H9 (cell line): ENCODE measurements around the gene SEMA3F. TPM values are rescaled to one million over a fixed set of nuclear protein-coding genes. Genes with fewer than 3 reads are reported as not detected.
A peak's percentile ranks its signal among the peaks of the same experiment; 100 is the strongest.

Experiments used
- DNase-seq: peaks from one replicate; pipeline ENCODE4 v3.0.0-alpha.2; 2017
- H2AFZ ChIP-seq: one replicate; pipeline ENCODE4 v1.6.1; 2013; ENCODE audit warnings: mild to moderate bottlenecking, low read length, control low read depth, moderate library complexity
- H2AK5ac ChIP-seq: 2 replicates; pipeline ENCODE4 v1.6.1; 2013; ENCODE audit warnings: low read length, control low read depth, mixed read lengths; ENCODE audit not compliant: insufficient read length
- H2BK120ac ChIP-seq: one replicate; pipeline ENCODE4 v1.6.1; 2013; ENCODE audit warnings: low read depth, mild to moderate bottlenecking, low read length, control low read depth, inconsistent platforms; ENCODE audit not compliant: poor library complexity, severe bottlenecking
- H2BK12ac ChIP-seq: 2 replicates; pipeline ENCODE4 v1.6.1; 2013; ENCODE audit warnings: low read length, control low read depth, mixed read lengths, low read depth; ENCODE audit not compliant: insufficient read length
- H2BK15ac ChIP-seq: 2 replicates; pipeline ENCODE4 v1.6.1; 2013; ENCODE audit warnings: low read depth, low read length, control low read depth
- H2BK20ac ChIP-seq: one replicate; pipeline ENCODE4 v1.6.1; 2013; ENCODE audit warnings: low read depth, mild to moderate bottlenecking, low read length, control low read depth, inconsistent platforms; ENCODE audit not compliant: poor library complexity, severe bottlenecking
- H2BK5ac ChIP-seq: 2 replicates; pipeline ENCODE4 v1.6.1; 2013; ENCODE audit warnings: low read length, control low read depth, mixed read lengths; ENCODE audit not compliant: insufficient read length
- H3K14ac ChIP-seq: 2 replicates; pipeline ENCODE4 v1.6.1; 2013; ENCODE audit warnings: low read length, control low read depth; ENCODE audit not compliant: insufficient read depth
- H3K18ac ChIP-seq: 2 replicates; pipeline ENCODE4 v1.6.1; 2013; ENCODE audit warnings: low read depth, mild to moderate bottlenecking, mixed read lengths, low read length, control low read depth; ENCODE audit not compliant: insufficient read length
- H3K23ac ChIP-seq: 2 replicates; pipeline ENCODE4 v1.6.1; 2013; ENCODE audit warnings: low read length, control low read depth, mixed read lengths, low read depth; ENCODE audit not compliant: insufficient read length
- H3K23me2 ChIP-seq: 2 replicates; pipeline ENCODE4 v1.6.1; 2013; ENCODE audit warnings: low read depth, mild to moderate bottlenecking, mixed read lengths, low read length, control low read depth; ENCODE audit not compliant: insufficient read length, poor library complexity, severe bottlenecking
- H3K27ac ChIP-seq: 2 replicates; pipeline ENCODE4 v1.5.1; 2013; ENCODE audit warnings: low read length, control low read depth, mixed read lengths, low read depth; ENCODE audit not compliant: insufficient read length
- H3K27me3 ChIP-seq: 2 replicates; pipeline ENCODE4 v1.6.1; 2013; ENCODE audit warnings: low read length, control low read depth, inconsistent platforms; ENCODE audit not compliant: insufficient read depth
- H3K4ac ChIP-seq: 2 replicates; pipeline ENCODE4 v1.6.1; 2013; ENCODE audit warnings: low read depth, mild to moderate bottlenecking, control low read depth, inconsistent platforms, low read length, moderate library complexity
- H3K4me1 ChIP-seq: 2 replicates; pipeline ENCODE4 v1.6.1; 2013; ENCODE audit warnings: low read length, control low read depth, inconsistent platforms; ENCODE audit not compliant: insufficient read depth
- H3K4me2 ChIP-seq: 2 replicates; pipeline ENCODE4 v1.6.1; 2013; ENCODE audit warnings: low read length, control low read depth, mixed read lengths; ENCODE audit not compliant: insufficient read length, insufficient read depth
- H3K56ac ChIP-seq: 2 replicates; pipeline ENCODE4 v1.6.1; 2013; ENCODE audit warnings: low read depth, mild to moderate bottlenecking, mixed read lengths, low read length, control low read depth; ENCODE audit not compliant: insufficient read length
- H3K79me1 ChIP-seq: 2 replicates; pipeline ENCODE4 v1.6.1; 2013; ENCODE audit warnings: low read depth, mild to moderate bottlenecking, moderate library complexity, low read length, control low read depth, inconsistent platforms; ENCODE audit not compliant: insufficient read depth, poor library complexity, severe bottlenecking
- H3K79me2 ChIP-seq: 2 replicates; pipeline ENCODE4 v1.6.1; 2013; ENCODE audit warnings: low read length, control low read depth, inconsistent platforms; ENCODE audit not compliant: insufficient read depth
- H3K9ac ChIP-seq: 2 replicates; pipeline ENCODE4 v1.6.1; 2013; ENCODE audit warnings: low read length, control low read depth, mixed read lengths; ENCODE audit not compliant: insufficient read length; ENCODE audit errors: extremely low read depth
- H3K9me3 ChIP-seq: one replicate; pipeline ENCODE4 v1.6.1; 2013; ENCODE audit warnings: low read depth, low read length, inconsistent platforms; ENCODE audit not compliant: control insufficient read depth
- H3T11ph ChIP-seq: one replicate; pipeline ENCODE4 v1.6.1; 2013; ENCODE audit warnings: mild to moderate bottlenecking, low read length, control low read depth, inconsistent platforms
- H4K20me1 ChIP-seq: one replicate; pipeline ENCODE4 v1.6.1; 2013; ENCODE audit not compliant: control insufficient read depth, insufficient read length, insufficient read depth
- H4K5ac ChIP-seq: 2 replicates; pipeline ENCODE4 v1.6.1; 2013; ENCODE audit warnings: low read depth, mild to moderate bottlenecking, mixed read lengths, low read length, control low read depth; ENCODE audit not compliant: insufficient read length
- H4K8ac ChIP-seq: replicated peaks from 2 replicates; pipeline ENCODE4 v1.6.1; 2013; ENCODE audit warnings: low read length, control low read depth, mixed read lengths, low read depth; ENCODE audit not compliant: insufficient read length
- H4K91ac ChIP-seq: 2 replicates; pipeline ENCODE4 v1.6.1; 2013; ENCODE audit warnings: low read depth, mild to moderate bottlenecking, moderate library complexity, mixed read lengths, low read length, control low read depth; ENCODE audit not compliant: insufficient read length
- H3K27ac Mint-ChIP-seq, 3 experiments: 2 replicates in 2 of 3; 3 replicates in 1 of 3; pipeline ENCODE4 v1.8.0; 2020 to 2021; ENCODE audit warnings: mixed read lengths in 3 of 3, mild to moderate bottlenecking in 1 of 3, moderate library complexity in 1 of 3
- H3K27me3 Mint-ChIP-seq: 2 replicates; pipeline ENCODE4 v1.8.0; 2021; ENCODE audit warnings: low read depth, mild to moderate bottlenecking, moderate library complexity, mixed read lengths
- H3K36me3 Mint-ChIP-seq, 3 experiments: 2 replicates in 2 of 3; 3 replicates in 1 of 3; pipeline ENCODE4 v1.8.0; 2020 to 2021; ENCODE audit warnings: low read depth in 3 of 3, mixed read lengths in 3 of 3; ENCODE audit not compliant: insufficient read depth in 1 of 3
- H3K4me1 Mint-ChIP-seq, 2 experiments: 2 replicates each; pipeline ENCODE4 v1.8.0; 2020; ENCODE audit warnings: mixed read lengths in 2 of 2
- H3K4me3 Mint-ChIP-seq, 2 experiments: 2 replicates in 1 of 2; 3 replicates in 1 of 2; pipeline ENCODE4 v1.8.0; 2020 to 2021; ENCODE audit warnings: mild to moderate bottlenecking in 2 of 2, mixed read lengths in 2 of 2, moderate library complexity in 1 of 2
- H3K9me3 Mint-ChIP-seq, 2 experiments: 2 replicates in 1 of 2; 3 replicates in 1 of 2; pipeline ENCODE4 v1.8.0; 2020; ENCODE audit warnings: mild to moderate bottlenecking in 2 of 2, mixed read lengths in 2 of 2, moderate library complexity in 1 of 2
- WGBS: extraction: QIAGEN DNeasy Blood & Tissue Kit; methylation state at CpG from one replicate; pipeline ENCODE4 v1.1.7; 2013; ENCODE audit warnings: missing lambda C conversion rate, low lambda C conversion rate, mixed read lengths; ENCODE audit not compliant: insufficient read length; ENCODE audit errors: extremely low coverage; 5-methylcytosine and 5-hydroxymethylcytosine counted together
- total RNA-seq: library from RNA; stranded (reverse); gene quantifications from 2 replicates; pipeline ENCODE4 v1.2.1, GENCODE V29; 2021
- TF ChIP-seq, protein P1 (sequence below): fragments of 200-600 bp; sonication (generic); conservative IDR thresholded peaks from 3 replicates; pipeline ENCODE4 v1.8.0; 2021; ENCODE audit warnings: antibody characterized with exemption, mild to moderate bottlenecking

Gene SEMA3F
- total RNA-seq, 1 experiment from 2014 or later, result 14.3 TPM

GRCh38 chr3:50237754-50238548 lies 82.8 kb downstream of the SEMA3F start:
- Mint-ChIP-seq H3K9me3 (no peaks in the 10 kb centered on the region), H3K4me3 (peak overlapping the region; percentile 96 to 99), H3K27me3 (peaks cover under 1% of the 10 kb centered on the region; the same call in 1 of the 2 replicates), H3K4me1 (peaks cover 64 to 70% of the 10 kb centered on the region in 2 experiments), H3K36me3 (peaks cover 6 to 11% (median 7%) of the 10 kb centered on the region in 3 experiments; a peak in 4 of 7 replicates), H3K27ac (peak overlapping the region; percentile 81 to 99 (median 91); a peak in 6 of 7 replicates)
- no peak overlapping the region for H2BK20ac ChIP-seq
- no peak overlapping the region for H3K56ac ChIP-seq
- H2BK5ac ChIP-seq, result no peak overlapping the region
- H2BK12ac ChIP-seq, result no peak overlapping the region
- H2AK5ac ChIP-seq, result no peak overlapping the region
- H3K4me2 ChIP-seq, result peak overlapping the region; percentile 91
- peaks cover 10% of the 10 kb centered on the region for H3K79me1 ChIP-seq
- H4K8ac ChIP-seq, result no peak overlapping the region
- H3K23ac ChIP-seq, result no peak overlapping the region
- H3K27me3 ChIP-seq, result no peaks in the 10 kb centered on the region
- peak; percentile 85 for DNase-seq
- H2BK120ac ChIP-seq, result no peak overlapping the region
- no peak overlapping the region for H2AFZ ChIP-seq
- H4K5ac ChIP-seq, result no peak overlapping the region
- H4K20me1 ChIP-seq, result no peaks in the 10 kb centered on the region
- no peak overlapping the region for H2BK15ac ChIP-seq
- no peak overlapping the region; the same call in 1 of the 2 replicates for H3K14ac ChIP-seq
- peak overlapping the region; percentile 33 for H3K9ac ChIP-seq
- peaks cover 27% of the 10 kb centered on the region; the same call in 1 of the 2 replicates for H3K79me2 ChIP-seq
- WGBS, result no CpG with 5 or more reads among the region's 31 CpGs
- TF ChIP-seq, protein P1, sequence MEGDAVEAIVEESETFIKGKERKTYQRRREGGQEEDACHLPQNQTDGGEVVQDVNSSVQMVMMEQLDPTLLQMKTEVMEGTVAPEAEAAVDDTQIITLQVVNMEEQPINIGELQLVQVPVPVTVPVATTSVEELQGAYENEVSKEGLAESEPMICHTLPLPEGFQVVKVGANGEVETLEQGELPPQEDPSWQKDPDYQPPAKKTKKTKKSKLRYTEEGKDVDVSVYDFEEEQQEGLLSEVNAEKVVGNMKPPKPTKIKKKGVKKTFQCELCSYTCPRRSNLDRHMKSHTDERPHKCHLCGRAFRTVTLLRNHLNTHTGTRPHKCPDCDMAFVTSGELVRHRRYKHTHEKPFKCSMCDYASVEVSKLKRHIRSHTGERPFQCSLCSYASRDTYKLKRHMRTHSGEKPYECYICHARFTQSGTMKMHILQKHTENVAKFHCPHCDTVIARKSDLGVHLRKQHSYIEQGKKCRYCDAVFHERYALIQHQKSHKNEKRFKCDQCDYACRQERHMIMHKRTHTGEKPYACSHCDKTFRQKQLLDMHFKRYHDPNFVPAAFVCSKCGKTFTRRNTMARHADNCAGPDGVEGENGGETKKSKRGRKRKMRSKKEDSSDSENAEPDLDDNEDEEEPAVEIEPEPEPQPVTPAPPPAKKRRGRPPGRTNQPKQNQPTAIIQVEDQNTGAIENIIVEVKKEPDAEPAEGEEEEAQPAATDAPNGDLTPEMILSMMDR, result no peak
- H3T11ph ChIP-seq, result no peak overlapping the region
- no peak overlapping the region for H3K27ac ChIP-seq
- no peaks in the 10 kb centered on the region for H3K9me3 ChIP-seq
- no peak overlapping the region for H4K91ac ChIP-seq
- peaks cover 17% of the 10 kb centered on the region for H3K23me2 ChIP-seq
- H3K4me1 ChIP-seq, result peaks cover 15% of the 10 kb centered on the region; the same call in 1 of the 2 replicates
- H3K4ac ChIP-seq, result no peak overlapping the region
- H3K18ac ChIP-seq, result peak overlapping the region; percentile 53
